Cardiac fibroblast (primary cell): ENCODE data around the gene CUL3.
"Not testable (repeated sequence)": the region's sequence is repeated elsewhere in the genome, so short reads cannot be mapped to it uniquely, and the experiment has no call there.

Source experiments
- DNase-seq, 2 donors: peaks; one replicate each; pipeline versions ENCODE4 v3.0.0 to v3.0.0-alpha.2; 2010; ENCODE audit warnings: low read depth in 2 of 2
- H3K4me3 ChIP-seq, 2 donors: replicated peaks in 1 of 2; 1 replicate in 1 of 2; 2 replicates in 1 of 2; pipeline ENCODE4 v1.5.1; 2011; ENCODE audit warnings: low read depth in 2 of 2, low read length in 2 of 2, mild to moderate bottlenecking in 2 of 2, moderate library complexity in 1 of 2
- CTCF ChIP-seq: IDR thresholded peaks from one replicate; pipeline ENCODE4 v1.5.1; 2011; ENCODE audit warnings: low read depth, mild to moderate bottlenecking, low read length, inconsistent platforms

CUL3 gene

GRCh38 chr2:224611938-224612337, 26.8 kb upstream of the CUL3 start:
- no peak for DNase-seq
- no peak for TF ChIP-seq CTCF
- no peak overlapping the region for H3K4me3 ChIP-seq

GRCh38 chr2:224608104-224608503, 22.9 kb upstream of the CUL3 start:
- no peak for TF ChIP-seq CTCF
- H3K4me3 ChIP-seq, result no peak overlapping the region
- DNase-seq, result no peak

GRCh38 chr2:224603746-224604500, 18.8 kb upstream of the CUL3 start:
- not testable (repeated sequence) for H3K4me3 ChIP-seq, DNase-seq

GRCh38 chr2:224602778-224603375, 17.7 kb upstream of the CUL3 start:
- DNase-seq, H3K4me3 ChIP-seq: not testable (repeated sequence)

GRCh38 chr2:224601923-224602322, 16.8 kb upstream of the CUL3 start:
- DNase-seq, result no peak
- TF ChIP-seq CTCF, result no peak
- no peak overlapping the region for H3K4me3 ChIP-seq

GRCh38 chr2:224598678-224599077, 13.5 kb upstream of the CUL3 start:
- DNase-seq, result no peak
- no peak for TF ChIP-seq CTCF
- no peak overlapping the region for H3K4me3 ChIP-seq

- no peak for DNase-seq
Measured at GRCh38 chr2:224596289-224596688, 11.1 kb upstream of the CUL3 start.

More at GRCh38 chr2:224596289-224596688, 11.1 kb upstream of the CUL3 start:
- TF ChIP-seq CTCF, result no peak
- H3K4me3 ChIP-seq, result no peak overlapping the region
